ENCODE measurements around the gene POU2F2. TPM values are rescaled to one million over a fixed set of nuclear protein-coding genes. Genes with fewer than 3 reads are reported as not detected.

POU2F2 gene
- total RNA-seq, 1 donor from 2014 or later, result 25.6 TPM

DNA sequence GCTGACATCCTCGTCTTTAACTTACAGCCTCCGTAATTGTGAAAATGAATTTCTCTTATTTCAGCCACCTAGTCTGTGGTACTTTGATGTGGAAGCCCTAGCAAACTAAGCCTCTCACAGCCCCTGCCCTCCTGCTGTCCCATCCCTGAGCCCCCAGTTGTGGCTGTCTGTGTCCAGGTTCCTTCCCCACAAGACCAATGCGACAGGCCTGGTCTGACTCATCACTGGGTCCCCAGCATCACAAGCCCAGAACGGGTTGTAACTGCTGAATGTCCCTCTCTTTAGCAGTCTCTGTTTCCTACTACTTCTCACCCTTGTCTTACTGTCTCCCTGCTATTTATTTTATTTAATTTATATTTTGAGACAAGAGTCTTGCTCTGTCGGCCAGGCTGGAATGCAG lies 5.7 kb downstream of the POU2F2 start:
- intact Hi-C loops (cut with micrococcal nuclease), result no loop called here

DNA sequence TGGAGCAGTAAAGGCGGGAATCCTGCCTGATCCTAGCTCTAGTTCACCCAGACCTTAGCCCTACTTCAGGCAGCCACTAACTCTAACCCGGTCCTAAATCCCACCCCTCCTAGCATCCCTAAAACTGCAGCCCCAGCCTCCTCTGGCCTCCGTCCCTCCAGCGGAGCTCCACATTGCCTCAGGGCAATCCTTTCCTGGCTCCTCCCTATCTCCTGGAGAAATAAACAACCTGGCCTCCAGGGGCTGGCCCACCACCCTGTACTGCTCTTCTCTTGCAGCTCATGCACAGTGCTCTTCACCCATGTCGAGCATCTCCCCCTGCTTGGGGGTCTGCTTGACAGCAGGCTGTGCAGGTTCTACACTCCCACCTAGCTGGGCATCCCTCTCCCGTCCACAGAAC lies 6.7 kb downstream of the POU2F2 start:
- intact Hi-C loops (cut with micrococcal nuclease), result no loop called here

DNA sequence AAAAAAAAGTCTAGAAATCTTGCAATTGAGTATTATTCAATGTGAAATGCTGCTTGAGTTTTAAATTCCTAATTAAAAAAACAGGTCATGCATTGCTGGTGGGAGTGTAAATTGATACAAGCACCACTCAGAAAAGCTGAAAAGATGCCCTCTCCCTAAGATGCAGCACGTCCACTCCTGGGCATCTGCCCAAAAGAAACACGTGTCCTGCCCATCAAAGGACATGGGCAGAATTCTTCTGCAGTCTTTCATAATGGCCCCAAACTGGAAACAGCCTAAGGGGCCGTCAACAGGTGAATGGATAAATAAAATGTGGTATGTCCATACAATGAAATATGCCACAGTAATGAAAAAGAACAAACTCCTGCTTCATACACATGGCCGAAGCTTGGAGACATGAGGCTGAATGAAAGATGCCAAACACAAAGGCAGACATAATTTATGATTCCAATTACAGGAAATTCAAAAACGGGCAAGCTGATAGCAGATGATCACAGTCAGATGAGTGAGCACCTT lies 7.8 kb downstream of the POU2F2 start:
- intact Hi-C loops (cut with micrococcal nuclease), result no loop called here

DNA sequence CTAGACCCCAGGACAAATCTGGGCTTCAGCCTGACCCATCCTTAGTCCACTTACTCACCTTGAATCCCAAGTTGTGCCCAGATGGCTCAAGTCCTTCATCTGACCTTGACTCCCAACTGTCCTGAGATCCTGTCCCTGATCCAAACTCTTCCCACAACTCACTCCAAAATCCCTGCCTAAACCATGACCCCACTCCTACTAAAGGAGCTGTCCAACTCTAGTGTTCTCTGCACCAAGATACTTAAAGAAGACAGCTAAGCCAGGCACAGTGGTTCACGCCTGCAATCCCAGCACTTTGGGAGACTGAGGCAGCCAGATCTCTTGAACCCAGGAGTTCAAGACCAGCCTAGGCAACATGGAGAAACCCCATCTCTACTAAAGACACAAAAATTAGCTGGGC lies 8.5 kb downstream of the POU2F2 start:
- intact Hi-C loops (cut with micrococcal nuclease), result loop anchor here (1.0 kb wide), 1 partner anchor 8 kb away; no protein-coding TSS in a partner anchor

DNA sequence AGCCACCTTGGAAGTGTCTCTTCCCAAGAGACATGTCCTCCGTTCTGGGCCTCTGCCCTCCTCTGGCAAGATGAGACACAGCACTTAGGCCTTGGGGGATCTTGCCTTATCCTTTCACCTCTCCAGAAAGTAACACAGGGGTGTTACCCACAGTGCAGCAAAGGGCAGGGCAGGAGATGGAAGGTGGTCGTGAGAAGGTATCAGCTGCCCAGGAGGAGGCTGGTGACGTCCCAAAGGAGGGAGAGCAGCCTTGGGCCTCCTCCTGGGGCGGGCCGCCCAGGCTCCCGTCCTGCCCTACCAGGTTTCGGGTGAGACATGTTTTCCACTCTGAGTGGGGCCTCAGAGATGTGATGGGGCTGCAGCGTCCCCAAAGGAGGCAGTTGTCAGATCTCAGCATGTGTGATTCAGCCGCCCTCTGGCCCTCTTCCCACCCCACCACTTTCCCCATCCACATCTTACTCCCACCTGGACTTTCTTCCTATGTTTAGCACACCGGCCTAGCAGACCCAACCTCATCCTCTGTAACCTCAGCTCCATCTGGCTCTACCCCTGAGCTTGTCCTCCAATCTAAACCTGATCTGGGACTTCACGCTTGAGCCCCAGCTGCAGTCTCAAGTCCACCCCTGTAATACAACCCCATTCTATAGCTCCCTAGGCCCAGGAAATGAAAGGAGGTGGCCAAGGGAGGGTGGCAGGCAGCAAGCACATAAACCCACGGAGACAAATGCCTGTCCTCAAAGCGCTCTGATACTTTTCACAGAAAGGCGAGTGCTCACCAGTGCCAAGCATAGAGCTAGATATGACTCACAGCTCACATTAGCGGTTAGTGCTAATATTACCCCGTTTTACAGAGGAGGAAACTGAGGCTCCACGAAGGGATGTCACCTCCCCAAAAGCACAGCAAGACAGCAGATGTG lies 9.3 kb downstream of the POU2F2 start:
- intact Hi-C loops (cut with micrococcal nuclease), result loop anchor here (1.0 kb wide), 1 partner anchor 8 kb away; no protein-coding TSS in a partner anchor

DNA sequence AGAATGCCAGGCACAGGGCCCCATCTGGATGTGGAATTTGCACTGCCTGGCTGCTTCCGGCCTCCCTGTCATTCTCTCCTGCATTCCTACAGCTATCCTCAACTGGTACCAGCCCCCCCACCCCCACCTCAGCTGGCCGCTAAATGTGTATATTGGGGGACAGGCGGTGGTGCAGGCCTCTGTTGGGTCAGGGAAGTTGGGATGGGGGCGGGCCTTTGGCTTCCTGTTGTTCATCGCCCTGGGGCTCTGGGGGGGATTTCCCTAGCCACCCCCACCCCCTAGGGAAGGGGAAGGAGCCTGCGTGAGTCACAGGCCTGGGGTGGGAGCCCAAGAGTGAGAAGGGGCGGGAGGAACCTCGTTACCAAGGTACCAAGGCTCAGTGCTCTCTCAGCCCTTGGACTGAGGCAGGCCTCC lies 10.6 kb downstream of the POU2F2 start:
- intact Hi-C loops (cut with micrococcal nuclease), result loop anchor here (1.0 kb wide), 1 partner anchor 78 kb away; no protein-coding TSS in a partner anchor

DNA sequence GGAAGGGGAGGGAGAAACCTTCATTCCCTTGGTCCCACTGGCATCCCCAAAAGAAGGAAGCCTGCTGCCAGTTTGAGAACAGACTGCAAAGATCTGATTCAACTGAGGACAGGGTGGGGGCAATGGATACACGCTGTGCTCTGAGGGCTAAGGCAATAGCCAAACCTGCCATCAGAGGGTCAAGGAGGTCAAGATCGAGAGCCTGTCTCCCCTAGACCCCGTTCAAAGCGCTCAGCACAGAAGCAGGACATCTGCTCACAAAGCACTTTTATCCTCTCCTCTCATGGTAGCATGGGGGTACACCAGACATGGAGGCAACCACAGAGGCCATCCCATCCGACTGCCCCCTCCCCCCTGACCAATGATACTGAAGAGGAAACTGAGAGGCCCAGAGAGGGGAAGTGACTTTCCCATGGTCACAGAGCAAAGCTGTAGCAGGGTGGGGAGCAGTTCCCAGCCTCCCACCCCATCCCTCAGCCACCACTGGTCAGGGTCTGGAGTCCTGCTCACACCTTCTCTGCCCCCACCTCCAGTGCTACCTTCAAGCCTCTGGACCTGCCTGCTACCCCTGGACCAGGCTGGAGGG lies 11.1 kb downstream of the POU2F2 start:
- intact Hi-C loops (cut with micrococcal nuclease), result loop anchor here (1.0 kb wide), 1 partner anchor 78 kb away; no protein-coding TSS in a partner anchor

DNA sequence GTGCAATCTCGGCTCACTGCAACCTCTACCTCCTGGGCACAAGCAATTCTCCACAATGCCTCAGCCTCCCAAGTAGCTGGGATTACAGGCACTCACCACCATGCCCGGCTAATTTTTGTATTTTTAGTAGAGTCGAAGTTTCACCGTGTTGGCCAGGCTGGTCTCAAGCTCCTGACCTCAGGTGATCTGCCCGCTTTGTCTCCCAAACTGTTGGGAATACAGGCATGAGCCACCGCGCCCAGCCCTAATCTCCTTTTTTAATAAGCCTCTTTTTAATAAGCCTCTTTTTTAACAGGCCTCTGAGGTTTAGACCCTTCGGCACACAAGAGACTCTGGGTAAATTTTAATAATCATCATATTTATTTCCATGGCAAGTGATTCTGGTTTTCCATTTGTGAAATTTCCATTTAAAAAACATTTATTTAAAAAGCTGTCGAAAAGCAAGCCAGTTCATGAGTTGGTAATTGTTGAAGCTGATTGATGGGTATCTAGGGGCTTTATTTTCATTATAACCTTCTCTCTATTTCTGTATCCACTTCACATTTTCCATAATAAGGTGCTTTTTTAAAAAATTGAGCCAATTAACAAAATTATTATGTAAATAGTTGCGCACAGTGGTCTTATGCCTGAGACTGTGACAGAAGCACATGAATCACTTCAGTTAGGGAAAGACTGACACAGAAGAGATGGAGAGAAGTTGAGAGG lies 11.8 kb downstream of the POU2F2 start:
- intact Hi-C loops (cut with micrococcal nuclease), result no loop called here

DNA sequence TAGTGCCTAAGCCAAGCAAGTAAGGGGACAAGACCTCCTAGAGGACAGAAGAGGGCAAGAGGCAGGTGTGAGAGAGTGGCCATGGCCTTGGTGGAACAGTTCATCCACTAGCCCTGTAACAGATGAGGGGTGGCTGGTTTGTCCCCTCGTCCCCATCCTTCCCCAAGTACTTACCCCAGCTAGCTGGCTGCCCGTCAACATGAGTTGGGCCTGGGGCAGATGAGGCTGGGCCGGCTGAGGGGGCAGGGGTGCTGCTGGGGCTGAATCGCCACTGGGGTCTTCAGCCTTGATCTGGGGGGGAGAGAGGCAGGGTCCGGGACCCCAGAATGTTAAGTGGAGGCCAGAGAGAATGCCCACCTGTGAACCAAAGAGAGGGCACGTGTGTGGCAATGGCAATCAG lies 15.2 kb downstream of the POU2F2 start:
- intact Hi-C loops (cut with micrococcal nuclease), result no loop called here

DNA sequence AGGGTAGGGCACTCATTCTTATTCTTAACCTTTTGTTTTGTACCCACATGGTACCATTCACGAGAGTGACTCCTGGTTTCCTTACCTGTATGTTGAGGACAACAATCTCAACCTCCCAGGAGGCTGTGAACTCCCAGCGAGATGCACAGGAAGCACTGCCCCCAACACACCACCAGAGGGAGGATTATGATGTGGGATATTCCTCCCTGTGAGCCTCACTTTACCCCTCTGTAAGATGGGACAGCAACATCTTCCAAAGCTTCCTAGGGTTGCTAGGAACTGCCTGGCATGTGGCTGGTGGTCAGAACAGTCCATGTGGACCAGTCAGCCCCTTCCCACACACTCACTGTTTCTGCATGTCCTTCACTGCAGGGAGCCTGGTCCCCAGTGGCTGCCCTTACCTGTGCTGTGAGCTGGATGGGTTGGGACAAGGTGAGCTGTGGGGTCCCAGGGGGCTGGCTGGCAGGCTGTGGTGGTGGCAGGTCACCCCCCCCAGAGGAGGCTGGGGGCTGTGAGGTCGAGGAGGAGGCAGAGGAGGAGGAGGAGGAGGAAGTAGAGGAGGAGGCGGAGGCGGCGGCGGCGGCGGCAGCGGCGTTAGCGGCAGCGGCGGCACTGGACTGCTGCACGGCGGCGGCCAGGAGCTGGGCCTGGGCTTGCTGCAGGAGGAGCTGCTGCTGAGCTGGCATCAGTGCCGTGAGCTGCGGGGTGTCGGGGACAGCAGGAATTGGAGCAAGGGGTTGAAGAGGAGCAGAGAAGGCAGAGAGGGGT lies 15.8 kb downstream of the POU2F2 start:
- intact Hi-C loops (cut with micrococcal nuclease), result no loop called here

DNA sequence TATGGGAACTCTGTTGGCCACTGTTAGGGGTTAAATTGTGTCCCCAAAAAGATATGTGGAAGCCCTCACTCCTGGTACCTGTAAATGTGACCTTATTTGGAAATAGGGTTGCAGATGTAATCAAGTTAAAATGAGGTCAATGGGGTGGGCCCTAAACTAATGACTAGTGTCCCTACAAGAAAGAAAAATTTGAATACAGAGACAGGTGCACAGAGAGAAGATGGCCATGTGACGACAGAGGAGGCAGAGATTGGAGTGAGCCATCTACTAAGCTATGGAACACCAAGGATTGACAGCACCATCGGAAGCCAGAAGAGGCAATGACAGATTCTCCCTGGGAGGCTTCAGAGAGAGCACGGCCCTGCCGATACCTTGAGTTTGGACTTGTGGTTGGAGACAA lies 16.5 kb downstream of the POU2F2 start:
- intact Hi-C loops (cut with micrococcal nuclease), result no loop called here

DNA sequence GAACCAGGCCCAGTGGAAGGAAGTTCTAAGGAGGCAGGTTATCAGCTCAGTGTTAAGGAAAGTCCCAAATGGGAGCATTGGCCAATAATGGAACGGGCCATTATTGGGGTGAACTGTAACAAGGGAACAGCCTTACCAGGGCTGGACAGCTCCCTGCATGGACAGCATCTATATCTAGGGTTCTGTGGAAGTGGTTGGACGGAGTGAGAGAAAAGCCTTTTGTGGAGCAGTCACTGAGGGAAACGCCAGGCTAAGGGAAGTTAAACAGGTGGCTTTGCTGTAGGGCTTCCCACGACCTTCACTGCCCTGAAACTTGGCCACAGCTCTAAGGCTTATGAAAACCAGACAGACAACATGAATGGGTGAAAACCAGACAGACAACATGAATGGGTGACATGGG lies 17.0 kb downstream of the POU2F2 start:
- intact Hi-C loops (cut with micrococcal nuclease), result no loop called here

DNA sequence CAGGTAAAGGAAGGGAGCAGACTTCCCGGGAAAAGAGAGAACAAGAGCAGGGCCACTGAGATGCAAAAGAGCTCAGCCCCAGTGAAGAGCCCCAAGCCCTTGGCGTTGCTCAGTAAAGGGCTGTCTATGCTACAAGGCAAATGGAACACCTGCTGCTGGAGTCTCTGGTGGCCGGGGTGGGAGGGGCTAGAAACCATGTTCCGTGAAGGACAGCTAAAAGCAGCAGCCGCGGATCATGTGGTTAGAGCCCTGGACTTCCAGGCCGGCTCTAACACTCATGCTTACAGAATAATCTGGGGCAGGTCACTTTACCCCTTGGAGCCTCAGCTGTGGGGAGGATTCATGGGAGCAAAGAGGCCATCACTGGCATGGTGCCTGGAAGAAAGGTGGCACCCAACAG lies 17.8 kb downstream of the POU2F2 start:
- intact Hi-C loops (cut with micrococcal nuclease), result no loop called here

DNA sequence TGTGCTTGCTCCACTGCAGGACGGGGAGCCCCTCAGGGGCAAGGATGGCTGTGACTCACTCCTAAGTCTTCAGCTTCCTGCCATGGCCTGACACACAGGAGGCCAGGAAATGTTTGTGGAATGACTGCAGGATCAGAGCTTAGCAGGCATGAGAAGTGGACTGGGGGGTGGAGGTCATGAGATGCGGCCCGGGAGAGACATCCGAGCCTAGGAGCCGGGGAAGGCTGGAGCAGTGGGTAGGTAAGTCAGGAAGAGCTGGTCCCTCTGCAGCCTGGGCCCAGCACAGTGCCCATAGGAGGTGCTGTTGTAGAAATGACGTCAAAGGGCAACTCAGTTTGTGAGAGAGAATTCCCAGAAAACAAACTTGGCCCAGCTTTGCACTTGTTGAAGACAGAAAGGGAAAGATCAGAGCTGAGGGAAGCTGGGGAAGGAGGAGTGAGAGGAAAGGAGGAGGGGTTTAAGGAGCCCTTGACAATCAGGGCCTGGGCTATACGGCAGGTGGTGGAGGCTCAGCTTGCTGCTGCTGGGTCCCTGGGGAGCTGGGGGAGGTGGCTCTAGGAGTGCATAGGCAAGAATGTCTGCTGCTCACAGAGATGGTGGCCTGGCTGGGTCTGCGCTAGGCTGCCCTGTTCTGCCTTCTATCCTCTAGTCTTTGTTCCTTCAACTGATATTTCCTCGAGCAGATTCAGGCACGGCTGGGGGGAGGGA lies 18.5 kb downstream of the POU2F2 start:
- intact Hi-C loops (cut with micrococcal nuclease), result no loop called here

DNA sequence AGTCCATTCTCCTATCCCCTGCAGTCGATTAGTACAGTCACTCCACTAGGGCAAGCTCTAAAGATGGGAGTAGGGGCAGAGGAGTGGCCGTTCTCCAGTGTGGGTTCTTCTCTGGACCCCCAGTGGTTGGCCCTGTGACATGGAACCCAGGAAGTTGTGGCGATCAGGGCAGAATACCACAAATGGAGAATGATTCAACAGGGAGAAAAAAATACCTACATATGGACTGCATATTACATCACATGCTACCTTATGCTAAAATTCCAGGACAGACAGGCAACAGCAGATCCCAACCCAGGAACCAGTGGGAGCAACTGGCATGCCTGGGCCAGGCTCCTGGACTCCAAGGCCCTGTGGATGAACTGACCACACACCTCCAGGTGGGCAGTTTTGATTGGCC lies 20.4 kb downstream of the POU2F2 start:
- intact Hi-C loops (cut with micrococcal nuclease), result no loop called here

DNA sequence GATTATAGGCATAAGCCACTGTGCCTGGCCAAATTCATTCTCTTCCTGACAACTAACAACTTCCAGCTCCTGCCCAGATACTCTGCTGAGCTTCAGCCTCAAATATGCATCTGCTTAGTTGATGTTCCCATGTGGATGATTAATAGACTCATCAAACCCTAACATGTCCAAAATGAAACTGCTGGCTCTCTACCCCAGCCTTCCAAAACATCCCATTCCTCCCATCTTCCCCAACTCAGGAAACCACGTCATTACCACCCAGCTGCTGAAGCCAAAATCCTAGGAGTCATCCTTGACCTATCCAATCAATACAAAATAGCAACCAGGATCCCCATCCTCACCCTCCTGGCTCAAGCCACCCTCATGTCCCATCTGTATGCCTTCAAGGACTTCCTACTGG lies 20.9 kb downstream of the POU2F2 start:
- intact Hi-C loops (cut with micrococcal nuclease), result no loop called here

DNA sequence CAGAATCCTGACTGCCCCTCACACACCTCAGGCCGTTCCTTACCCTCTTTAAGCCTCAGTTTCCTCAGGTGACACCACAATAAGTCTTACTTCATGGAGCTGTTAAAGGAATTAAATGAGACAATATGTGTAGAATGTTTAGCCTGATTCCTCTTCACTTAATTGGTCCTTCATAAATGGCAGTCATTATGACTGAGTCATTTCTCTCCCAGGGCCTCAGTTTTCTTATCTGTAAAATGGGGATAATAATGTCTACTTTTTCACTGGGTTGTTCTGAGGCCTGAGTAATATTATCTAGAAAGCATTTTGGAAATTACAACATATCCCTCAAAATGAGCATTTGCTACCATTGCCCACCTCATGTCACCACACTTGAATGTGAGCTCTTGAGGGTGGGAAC lies 21.6 kb downstream of the POU2F2 start:
- intact Hi-C loops (cut with micrococcal nuclease), result no loop called here

DNA sequence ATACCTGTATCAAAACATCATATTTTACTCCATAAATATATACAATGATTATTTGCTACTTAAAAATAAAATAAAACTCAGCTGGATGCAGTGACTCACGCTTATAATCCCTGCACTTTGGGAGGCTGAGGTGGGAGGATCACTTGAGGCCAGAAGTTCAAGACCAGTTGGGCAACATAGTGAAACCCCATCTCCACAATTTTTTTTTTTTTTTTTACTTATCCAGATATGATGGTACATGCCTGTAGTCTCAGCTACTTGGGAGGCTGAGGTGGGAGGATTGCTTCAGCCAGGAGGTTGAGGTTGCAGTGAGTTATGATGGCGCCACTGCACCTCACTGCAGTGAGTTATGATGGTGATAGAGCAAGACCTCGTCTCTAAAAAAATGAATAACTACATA lies 22.4 kb downstream of the POU2F2 start:
- intact Hi-C loops (cut with micrococcal nuclease), result loop anchor here (2.0 to 5.0 kb wide), 2 partner anchors 169 to 312 kb away; no protein-coding TSS in a partner anchor

DNA sequence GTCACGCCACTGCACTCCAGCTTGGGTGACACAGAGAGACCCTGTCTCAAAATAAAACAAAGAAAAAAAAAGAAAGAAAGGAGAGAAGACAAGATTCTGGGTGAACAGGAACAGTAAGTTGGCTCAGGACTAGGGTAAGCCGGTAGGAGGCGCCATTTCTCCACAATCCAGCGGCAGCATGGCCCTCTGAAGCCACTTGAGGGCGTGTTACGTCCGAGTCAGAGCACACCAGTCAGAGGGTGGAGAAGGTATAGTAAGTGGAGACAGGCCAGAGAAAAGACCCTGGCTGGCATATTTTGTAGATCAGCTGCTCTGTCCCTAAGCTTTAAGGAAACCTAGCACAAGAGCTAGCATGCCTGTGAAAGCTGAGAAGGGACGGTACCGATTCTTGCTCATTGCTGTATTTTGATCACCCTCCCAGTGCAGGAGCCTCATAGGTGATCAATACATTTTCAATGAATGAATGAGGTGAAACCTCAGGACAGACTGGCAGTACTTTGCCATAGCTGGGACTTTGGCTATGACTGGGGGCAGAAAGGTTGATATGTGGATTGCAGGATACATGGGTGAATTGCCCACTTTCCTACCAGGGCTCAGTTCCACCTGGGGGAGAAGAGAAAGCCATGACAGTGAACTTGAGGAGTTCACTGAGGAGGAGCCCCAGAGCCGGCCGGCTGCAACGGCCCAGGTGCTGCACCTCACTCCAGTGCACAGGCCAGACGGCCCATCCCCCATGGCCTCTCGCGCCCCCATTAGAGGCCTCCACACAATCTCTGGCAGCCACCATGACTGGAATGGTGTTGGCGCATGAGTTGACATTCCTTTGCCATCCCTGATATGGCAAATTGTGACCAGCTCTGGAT lies 23.5 kb downstream of the POU2F2 start:
- intact Hi-C loops (cut with micrococcal nuclease), result loop anchor here (1.0 to 5.0 kb wide), 7 partner anchors 25 to 314 kb away; partner anchors contain the start of genes GSK3A and MEGF8
